ENCODE measurements around the gene CDH4. TPM values are rescaled to one million over a fixed set of nuclear protein-coding genes. Genes with fewer than 3 reads are reported as not detected.

The CDH4 gene
- total RNA-seq, 1 donor from 2014 or later: 8.3 TPM

GRCh38 chr20:61766921-61767610 is 515.0 kb downstream of the CDH4 start:
- Mint-ChIP-seq H3K9me3 (no peaks in the 10 kb centered on the region), H3K4me3 (no peak overlapping the region), H3K4me1 (ENCODE audit: unreplicated experiment) (no peaks in the 10 kb centered on the region), H3K36me3 (no peaks in the 10 kb centered on the region), H3K27ac (no peak overlapping the region), H3K27me3 (peaks cover 7% of the 10 kb centered on the region)
- no peak for TF ChIP-seq CTCF (conservative IDR thresholded peaks at IDR 0.05)
- DNase-seq (ENCODE audit: extremely low spot score, unreplicated experiment): no peak

- DNase-seq (ENCODE audit: extremely low spot score, unreplicated experiment): no peak
- Mint-ChIP-seq H3K27ac (no peak overlapping the region), H3K9me3 (no peaks in the 10 kb centered on the region), H3K4me1 (ENCODE audit: unreplicated experiment) (no peaks in the 10 kb centered on the region), H3K27me3 (peaks cover 6% of the 10 kb centered on the region), H3K4me3 (no peak overlapping the region), H3K36me3 (no peaks in the 10 kb centered on the region)
- TF ChIP-seq CTCF (conservative IDR thresholded peaks at IDR 0.05): no peak
Observed at GRCh38 chr20:61767761-61768494, 515.9 kb downstream of the CDH4 start.

GRCh38 chr20:61768571-61769285 is 516.7 kb downstream of the CDH4 start:
- no peak overlapping the region for H3K4me3 Mint-ChIP-seq
- no peak for TF ChIP-seq CTCF (conservative IDR thresholded peaks at IDR 0.05)
- DNase-seq (ENCODE audit: extremely low spot score, unreplicated experiment): no peak
- H3K9me3 Mint-ChIP-seq: no peaks in the 10 kb centered on the region
- H3K27ac Mint-ChIP-seq: no peak overlapping the region
- peaks cover 3% of the 10 kb centered on the region for H3K27me3 Mint-ChIP-seq
- no peaks in the 10 kb centered on the region for H3K4me1 Mint-ChIP-seq (ENCODE audit: unreplicated experiment)
- no peaks in the 10 kb centered on the region for H3K36me3 Mint-ChIP-seq

- no peak overlapping the region for H3K27ac Mint-ChIP-seq
- TF ChIP-seq CTCF (conservative IDR thresholded peaks at IDR 0.05): no peak
- H3K4me1 Mint-ChIP-seq (ENCODE audit: unreplicated experiment): no peaks in the 10 kb centered on the region
- no peak overlapping the region for H3K4me3 Mint-ChIP-seq
- no peak for DNase-seq (ENCODE audit: extremely low spot score, unreplicated experiment)
- no peaks in the 10 kb centered on the region for H3K9me3 Mint-ChIP-seq
- no peaks in the 10 kb centered on the region for H3K36me3 Mint-ChIP-seq
- H3K27me3 Mint-ChIP-seq: peaks cover 3% of the 10 kb centered on the region
Observed at GRCh38 chr20:61769286-61769832, 517.3 kb downstream of the CDH4 start.

GRCh38 chr20:61770113-61770585 is 518.1 kb downstream of the CDH4 start:
- TF ChIP-seq CTCF (conservative IDR thresholded peaks at IDR 0.05): no peak
- H3K27me3 Mint-ChIP-seq: no peaks in the 10 kb centered on the region
- DNase-seq (ENCODE audit: extremely low spot score, unreplicated experiment): no peak
- no peaks in the 10 kb centered on the region for H3K9me3 Mint-ChIP-seq
- no peak overlapping the region for H3K4me3 Mint-ChIP-seq
- no peak overlapping the region for H3K27ac Mint-ChIP-seq
- H3K36me3 Mint-ChIP-seq: no peaks in the 10 kb centered on the region
- no peaks in the 10 kb centered on the region for H3K4me1 Mint-ChIP-seq (ENCODE audit: unreplicated experiment)
